Neural crest cell (in vitro differentiated cells): ENCODE measurements around the gene MAGEA1. TPM values are rescaled to one million over a fixed set of nuclear protein-coding genes. Genes with fewer than 3 reads are reported as not detected.
"Not testable (repeated sequence)": the region's sequence is repeated elsewhere in the genome, so short reads cannot be mapped to it uniquely, and the experiment has no call there.

Experiments used
- DNase-seq: peaks from one replicate; pipeline ENCODE4 v3.0.0; 2021; ENCODE audit warnings: low read depth, mixed read lengths, low spot score
- H3K27ac Mint-ChIP-seq: one replicate; pipeline ENCODE4 v1.8.0; 2021; ENCODE audit warnings: mild to moderate bottlenecking, mixed read lengths; ENCODE audit not compliant: unreplicated experiment
- H3K27me3 Mint-ChIP-seq: 2 replicates; pipeline ENCODE4 v1.8.0; 2021; ENCODE audit warnings: low read depth, mild to moderate bottlenecking, mixed read lengths
- H3K36me3 Mint-ChIP-seq: 2 replicates; pipeline ENCODE4 v1.8.0; 2021; ENCODE audit warnings: low read depth, mild to moderate bottlenecking, mixed read lengths
- H3K4me1 Mint-ChIP-seq: 2 replicates; pipeline ENCODE4 v1.8.0; 2021; ENCODE audit warnings: mixed read lengths
- H3K4me3 Mint-ChIP-seq: one replicate; pipeline ENCODE4 v1.8.0; 2021; ENCODE audit warnings: mild to moderate bottlenecking, mixed read lengths
- H3K9me3 Mint-ChIP-seq: 2 replicates; pipeline ENCODE4 v1.8.0; 2021; ENCODE audit warnings: mixed read lengths
- CTCF ChIP-seq: fragments of 200-600 bp; sonication (generic); conservative IDR thresholded peaks from 2 replicates; pipeline ENCODE4 v1.5.0; 2021; ENCODE audit warnings: antibody characterized with exemption, mild to moderate bottlenecking
- long read RNA-seq: library from polyadenylated mRNA; unstranded; transcript quantifications from one replicate; pipeline ENCODE4 v2.0.0, GENCODE V29; 2020
- total RNA-seq: library from RNA; stranded (reverse); gene quantifications from 2 replicates; pipeline ENCODE4 v1.2.1, GENCODE V29; 2021

The MAGEA1 gene
- total RNA-seq = not detected in 2 replicates
- long read RNA-seq = 0 reads

- peaks cover 5% of the 10 kb centered on the region for H3K27me3 Mint-ChIP-seq
- no peak within 1 kb of the TSS for H3K27ac Mint-ChIP-seq
- H3K4me3 Mint-ChIP-seq = no peak within 1 kb of the TSS
- H3K36me3 Mint-ChIP-seq = no peaks in the 10 kb centered on the region
- no peaks in the 10 kb centered on the region for H3K4me1 Mint-ChIP-seq
- H3K9me3 Mint-ChIP-seq = no peaks in the 10 kb centered on the region
- no peak for TF ChIP-seq CTCF
- no peak for DNase-seq
These were observed at the start of gene MAGEA1 for GRCh38 chrX:153179131-153179530. Gene MAGEA1, plus strand, starts transcription at chrX:153179284. Its CDS starts 3,106 bp downstream, at chrX:153182390.

- not testable (repeated sequence) for H3K27me3 Mint-ChIP-seq, H3K27ac Mint-ChIP-seq, H3K4me3 Mint-ChIP-seq, H3K4me1 Mint-ChIP-seq, DNase-seq, H3K36me3 Mint-ChIP-seq, H3K9me3 Mint-ChIP-seq
These were observed 46.2 kb upstream of the MAGEA1 start for GRCh38 chrX:153132924-153133323.

GRCh38 chrX:153139074-153139473 lies 40.0 kb upstream of the MAGEA1 start:
- H3K9me3 Mint-ChIP-seq, DNase-seq, H3K4me3 Mint-ChIP-seq, H3K4me1 Mint-ChIP-seq, H3K36me3 Mint-ChIP-seq, H3K27me3 Mint-ChIP-seq, H3K27ac Mint-ChIP-seq: not testable (repeated sequence)

GRCh38 chrX:153146288-153146687 lies 32.8 kb upstream of the MAGEA1 start:
- H3K9me3 Mint-ChIP-seq, H3K27me3 Mint-ChIP-seq, H3K4me3 Mint-ChIP-seq, H3K27ac Mint-ChIP-seq, DNase-seq, H3K36me3 Mint-ChIP-seq, H3K4me1 Mint-ChIP-seq: not testable (repeated sequence)

GRCh38 chrX:153153516-153153915 lies 25.6 kb upstream of the MAGEA1 start:
- Mint-ChIP-seq H3K9me3 (no peaks in the 10 kb centered on the region), H3K4me1 (no peaks in the 10 kb centered on the region), H3K27me3 (no peaks in the 10 kb centered on the region), H3K27ac (no peak overlapping the region), H3K36me3 (no peaks in the 10 kb centered on the region), H3K4me3 (no peak overlapping the region)
- TF ChIP-seq CTCF = no peak
- DNase-seq = no peak

GRCh38 chrX:153157450-153157849 lies 21.6 kb upstream of the MAGEA1 start:
- Mint-ChIP-seq H3K4me3 (no peak overlapping the region), H3K36me3 (no peaks in the 10 kb centered on the region), H3K4me1 (no peaks in the 10 kb centered on the region), H3K9me3 (peaks cover 2% of the 10 kb centered on the region), H3K27me3 (no peaks in the 10 kb centered on the region), H3K27ac (no peak overlapping the region)
- DNase-seq = no peak
- no peak for TF ChIP-seq CTCF

- DNase-seq = no peak
- Mint-ChIP-seq H3K27me3 (no peaks in the 10 kb centered on the region), H3K27ac (peak overlapping the region; percentile 43), H3K4me1 (no peaks in the 10 kb centered on the region), H3K4me3 (no peak overlapping the region), H3K36me3 (no peaks in the 10 kb centered on the region), H3K9me3 (peaks cover 2% of the 10 kb centered on the region)
- TF ChIP-seq CTCF = no peak
These were observed 20.8 kb upstream of the MAGEA1 start for GRCh38 chrX:153158319-153158718.
